HG03060 (cell line): ENCODE results near the gene HDAC11.
"Not testable (repeated sequence)": the region's sequence is repeated elsewhere in the genome, so short reads cannot be mapped to it uniquely, and the experiment has no call there.

Source experiments
- ATAC-seq: cut with Tn5 transposase; IDR thresholded peaks from one replicate; pipeline ENCODE4 v1.9.1; 2021; ENCODE audit warnings: low read depth, moderate number of reproducible peaks; ENCODE audit not compliant: unreplicated experiment

HDAC11 gene

DNA sequence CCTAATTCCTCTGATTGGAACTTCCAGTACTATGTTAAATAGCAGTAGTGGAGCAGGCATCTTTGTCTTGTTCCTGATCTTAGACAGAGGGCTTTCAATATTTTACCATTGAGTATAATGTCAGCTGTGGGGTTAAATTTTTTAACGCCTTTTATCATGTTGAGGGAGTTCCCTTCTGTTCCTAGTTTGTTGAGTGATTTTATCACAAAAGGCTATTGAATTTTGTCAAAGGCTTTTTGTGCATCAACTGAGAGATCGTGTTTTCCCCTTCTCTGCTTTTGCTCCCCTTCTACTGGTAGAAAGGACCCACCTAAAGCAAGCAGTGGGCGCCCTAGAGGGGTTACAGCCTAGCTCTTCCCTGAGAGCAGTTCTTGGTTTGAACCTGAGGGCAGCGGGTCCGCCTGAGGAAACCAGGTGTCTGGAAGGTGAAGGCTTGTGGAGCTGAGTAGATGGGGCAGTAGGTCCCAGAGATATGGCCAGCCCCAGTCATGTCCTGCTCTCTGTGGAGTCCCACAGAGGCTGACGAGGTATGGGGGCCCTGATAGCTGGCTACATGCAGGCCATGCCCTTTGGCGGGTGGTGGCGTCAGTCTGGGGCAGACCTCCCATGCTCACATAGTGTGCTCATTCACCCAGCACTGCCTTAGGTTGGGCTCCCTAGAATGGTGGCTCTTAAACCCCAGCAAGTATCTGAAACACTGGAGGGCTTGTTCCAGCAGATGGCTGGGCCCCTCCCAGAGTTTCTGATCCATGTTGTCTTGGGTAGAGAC, 11.3 kb downstream of the HDAC11 start:
- ATAC-seq = no peak

DNA sequence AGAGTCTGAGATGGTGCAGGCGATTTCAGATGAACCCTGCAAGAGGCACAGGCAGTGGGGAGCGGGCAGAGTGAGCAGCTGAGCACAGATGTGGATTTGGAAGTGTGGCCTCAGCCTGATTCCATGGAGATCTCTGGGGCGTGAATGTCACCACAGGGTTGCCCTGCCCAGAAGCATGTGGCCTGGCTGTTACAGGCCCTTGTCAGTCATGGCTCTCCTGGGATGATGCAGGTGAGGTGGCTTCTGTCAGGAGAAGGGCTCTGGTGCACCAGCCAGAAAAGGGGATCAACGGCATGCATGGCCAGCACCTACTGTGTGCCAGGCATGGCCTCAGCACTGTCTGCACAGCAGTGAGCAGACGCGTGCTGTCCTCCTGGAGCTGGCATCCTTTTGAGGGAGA, 11.9 kb downstream of the HDAC11 start:
- no peak for ATAC-seq

DNA sequence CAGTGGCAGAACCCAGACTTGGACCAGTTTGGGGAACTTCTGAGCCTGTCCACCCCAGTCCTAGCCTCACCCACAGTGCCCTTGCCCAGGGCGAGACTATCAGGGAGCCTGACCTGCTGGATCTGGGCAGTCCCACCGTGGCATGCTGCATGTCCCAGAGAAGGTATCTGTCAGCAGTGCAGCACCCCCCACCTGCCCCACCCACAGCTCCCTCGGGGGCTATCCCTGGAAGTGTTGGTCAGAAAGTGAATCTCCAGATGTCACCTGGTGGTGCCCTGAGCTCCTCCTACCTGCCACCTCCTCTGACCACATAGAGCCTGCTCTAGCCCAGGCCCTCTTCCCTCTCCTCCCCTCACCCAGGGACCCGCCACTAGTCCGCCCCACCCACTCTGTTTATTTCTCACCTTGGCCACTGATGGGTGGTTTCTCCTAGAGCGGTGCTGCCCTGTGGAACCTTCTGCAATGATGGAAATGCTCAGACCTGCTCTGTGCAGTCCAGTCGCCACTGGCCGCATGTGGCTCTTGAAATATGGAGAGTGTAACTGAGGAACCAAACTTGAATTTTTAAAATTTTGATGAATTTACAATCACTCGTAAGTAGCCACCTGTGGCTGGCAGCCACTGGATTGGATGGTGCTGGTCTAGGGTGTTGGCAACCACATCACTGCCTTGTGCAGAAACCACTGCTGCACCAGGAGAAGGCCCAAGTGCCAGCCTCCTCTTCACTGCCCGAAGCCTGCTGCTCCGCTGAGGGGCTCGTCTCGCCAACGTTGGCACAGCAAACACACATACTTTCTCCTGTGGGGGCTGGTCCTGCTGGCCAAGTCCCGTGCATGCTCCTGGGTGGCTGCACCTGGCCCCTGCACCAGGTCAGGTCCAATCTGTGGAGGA, 13.1 kb downstream of the HDAC11 start:
- ATAC-seq = no peak

DNA sequence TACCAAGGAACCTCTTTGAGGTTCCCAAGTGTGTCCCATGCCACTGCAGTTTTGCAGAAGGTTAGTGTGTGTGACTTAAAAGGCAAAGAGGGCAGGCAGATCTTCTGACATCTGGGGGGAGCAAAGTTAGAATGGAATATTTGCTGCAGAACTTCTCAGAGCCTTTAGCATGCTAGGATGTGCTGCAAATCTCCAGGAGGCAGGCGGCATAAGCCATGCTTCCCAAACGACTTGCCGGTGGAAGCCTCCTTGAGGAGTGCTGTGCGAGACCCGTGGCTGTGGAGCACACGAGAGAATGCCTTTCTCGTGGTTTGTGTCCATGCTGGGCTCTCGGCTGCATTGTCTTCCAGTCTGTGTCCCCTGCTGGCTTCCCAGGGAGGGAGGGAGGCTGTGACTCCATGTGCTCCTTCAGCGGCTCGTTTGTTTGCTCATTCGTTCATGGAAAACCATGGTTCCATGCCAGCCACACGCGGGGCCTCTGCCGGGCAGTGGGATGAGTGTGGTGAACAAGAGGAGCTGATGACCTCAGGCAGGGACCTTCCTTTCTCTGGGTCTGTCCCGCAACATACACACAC, 13.8 kb downstream of the HDAC11 start:
- ATAC-seq = no peak

DNA sequence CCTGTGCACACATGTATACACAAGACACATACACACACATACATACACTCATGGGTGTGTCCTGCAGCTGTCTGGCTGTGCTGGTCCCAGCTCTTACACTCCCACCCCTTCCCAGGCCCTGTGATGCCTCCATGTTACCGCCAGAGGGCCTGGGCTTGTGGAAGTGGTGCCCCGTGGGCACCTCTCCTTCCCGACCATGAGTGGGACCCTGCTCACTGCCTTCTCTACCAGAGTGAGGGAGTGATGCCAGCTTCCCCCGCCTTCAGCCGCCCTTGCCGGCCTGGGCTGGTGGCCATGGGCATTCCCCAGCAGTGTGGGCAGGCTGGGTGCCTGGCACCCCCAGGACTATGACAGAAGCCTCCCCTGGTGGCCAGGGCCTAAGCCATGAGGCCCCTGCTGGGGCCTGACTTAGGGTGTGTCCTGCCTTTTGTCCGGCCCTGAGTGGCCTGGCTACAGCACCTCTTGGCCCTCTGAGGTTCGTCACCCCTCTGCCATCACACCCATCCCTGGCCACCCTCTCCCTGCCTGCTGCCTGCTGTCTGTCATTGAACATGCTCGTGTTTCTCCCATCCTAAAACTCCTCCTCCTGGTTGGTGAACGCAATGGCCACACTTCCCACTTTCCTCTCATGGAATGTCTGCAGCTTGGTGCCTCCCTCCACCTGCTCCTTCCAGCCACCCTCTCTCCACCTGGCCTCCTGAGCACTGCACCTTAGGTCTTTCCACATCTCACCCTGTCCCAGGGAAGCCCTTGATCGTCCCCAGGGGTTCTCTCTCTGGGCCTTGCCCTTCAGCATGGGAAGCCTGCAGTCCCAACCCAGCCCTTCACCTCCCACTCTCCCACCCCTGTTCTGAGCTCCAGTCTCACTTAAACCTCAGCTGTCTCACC, 14.6 kb downstream of the HDAC11 start:
- no peak for ATAC-seq

DNA sequence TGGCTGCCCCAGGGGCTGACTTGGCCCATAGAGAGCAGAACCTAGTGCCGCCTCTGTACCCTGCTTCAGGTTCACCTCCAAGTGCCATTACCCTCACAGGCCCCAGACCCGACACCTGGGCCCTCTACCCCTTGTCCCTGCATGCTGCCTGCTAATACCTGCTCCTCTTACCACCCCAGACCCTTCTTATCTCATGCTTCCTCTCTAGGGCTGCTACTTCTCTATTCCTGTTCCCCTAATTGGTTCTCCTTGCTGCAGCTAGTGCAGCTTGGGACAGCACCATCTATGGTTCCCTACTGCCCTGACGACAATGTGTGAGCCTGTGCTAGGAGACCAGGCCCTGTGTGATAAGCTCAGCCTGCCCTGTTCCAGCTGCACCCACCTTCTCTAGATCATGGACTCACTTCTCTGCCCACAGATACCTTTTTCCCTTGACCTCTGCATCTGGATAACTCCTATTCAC, 15.3 kb downstream of the HDAC11 start:
- ATAC-seq = no peak

DNA sequence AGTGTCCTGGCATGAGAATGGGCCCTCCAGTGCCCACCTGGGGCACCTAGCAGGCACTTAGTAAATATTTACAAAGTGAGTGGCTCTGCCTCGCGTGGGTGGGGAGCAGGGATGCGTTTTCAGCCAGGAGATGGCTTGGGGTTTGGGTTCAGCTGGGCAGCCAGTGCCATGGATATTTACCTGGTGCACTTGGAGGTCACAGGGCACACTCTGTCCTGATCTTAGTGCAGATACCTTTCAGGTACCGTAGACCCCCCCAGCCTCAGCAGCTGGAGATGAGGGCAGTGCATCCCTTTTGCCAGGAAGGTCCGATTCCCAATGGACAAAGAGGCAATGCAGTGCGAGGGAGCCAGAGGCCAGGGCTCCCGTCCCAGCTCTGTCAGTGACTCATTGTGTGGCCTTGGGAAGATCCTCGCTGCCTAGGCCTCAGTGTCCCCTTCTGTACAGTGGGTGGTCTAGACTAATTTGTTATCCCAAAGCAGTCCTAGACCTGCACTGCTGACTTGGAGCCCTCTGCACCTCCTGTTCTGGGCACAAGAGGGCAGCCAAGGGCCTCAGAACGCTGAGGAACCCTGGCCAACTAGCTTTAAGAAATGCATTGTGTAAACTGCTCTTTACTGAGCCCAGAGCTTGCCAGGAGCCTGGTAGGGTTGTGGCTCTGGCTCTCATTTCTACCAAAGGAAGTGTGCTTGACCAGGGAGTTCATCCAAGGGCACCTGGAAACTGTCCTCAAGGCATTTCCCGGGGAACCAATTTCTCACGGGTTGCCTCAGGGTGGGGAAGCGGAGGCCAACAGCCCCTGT, 16.0 kb downstream of the HDAC11 start:
- no peak for ATAC-seq

DNA sequence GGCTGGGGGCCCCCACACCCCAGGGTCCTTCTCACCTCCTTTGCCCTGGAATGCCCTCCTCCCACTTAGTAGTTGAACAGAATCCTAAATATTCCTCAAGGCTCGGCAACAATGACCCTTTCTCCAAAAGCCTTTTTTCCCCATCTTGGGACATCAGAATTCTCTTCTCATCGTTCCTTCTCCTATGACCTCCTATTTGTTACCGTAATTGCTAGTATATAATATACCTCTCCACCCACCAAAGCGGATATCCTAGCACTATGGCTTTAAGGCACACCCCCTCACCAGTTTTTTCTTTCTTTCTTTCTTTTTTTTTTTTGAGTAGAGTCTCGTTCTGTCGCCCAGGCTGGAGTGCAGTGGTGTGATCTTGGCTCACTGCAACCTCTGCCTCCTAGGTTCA, 16.8 kb downstream of the HDAC11 start:
- ATAC-seq = no peak

DNA sequence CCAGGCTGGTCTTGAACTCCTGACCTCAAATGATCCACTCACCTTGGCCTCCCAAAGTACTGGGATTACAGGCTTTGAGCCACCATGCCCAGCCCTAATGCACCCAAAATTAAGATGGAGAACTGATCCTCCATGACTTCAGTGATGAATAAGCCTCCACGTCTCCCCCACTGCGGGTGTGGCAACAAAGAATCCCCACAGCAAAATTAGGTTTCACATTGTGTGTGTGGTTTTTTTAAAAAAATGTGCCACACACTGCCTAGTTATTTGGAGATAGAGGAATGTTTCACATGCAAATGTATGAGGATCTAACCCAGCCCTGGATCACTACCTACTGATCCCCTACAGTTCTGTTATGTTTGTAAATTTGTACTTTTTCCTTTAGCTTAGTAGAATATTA, 17.3 kb downstream of the HDAC11 start:
- ATAC-seq = no peak

DNA sequence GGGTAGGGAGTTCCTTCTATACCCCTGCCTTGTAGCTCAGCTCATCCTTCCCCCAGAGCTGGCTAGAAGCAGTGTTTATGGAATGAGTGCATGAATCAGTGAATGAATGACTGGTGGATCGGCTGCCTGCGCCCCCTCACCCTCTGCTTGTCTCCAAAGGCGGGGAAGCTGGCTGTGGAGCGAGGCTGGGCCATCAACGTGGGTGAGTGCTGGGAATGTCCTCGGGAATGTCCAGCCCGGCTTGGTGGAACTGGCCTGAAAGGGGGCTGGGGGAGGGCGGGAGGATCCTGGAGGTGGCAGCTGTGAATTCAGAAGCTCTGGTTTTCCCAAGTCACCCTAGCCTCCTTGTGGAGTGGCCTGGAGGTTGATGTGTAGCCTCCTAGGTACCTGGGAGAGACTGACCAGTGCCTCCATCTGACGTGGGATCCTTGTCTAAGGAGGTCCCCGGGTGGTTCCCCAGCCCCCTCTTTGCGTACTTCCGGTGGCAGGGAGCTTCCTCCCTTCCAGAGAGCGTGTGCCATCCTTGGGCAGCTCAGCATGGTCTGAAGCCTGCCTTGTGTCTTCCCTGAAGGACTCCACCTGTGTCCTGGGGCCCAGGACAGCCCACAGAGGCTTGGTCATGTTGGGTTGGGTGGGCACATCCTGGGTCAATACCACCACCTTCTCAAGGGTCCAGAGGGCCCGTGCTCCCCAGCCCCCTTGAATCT, 18.4 kb downstream of the HDAC11 start:
- no peak for ATAC-seq

DNA sequence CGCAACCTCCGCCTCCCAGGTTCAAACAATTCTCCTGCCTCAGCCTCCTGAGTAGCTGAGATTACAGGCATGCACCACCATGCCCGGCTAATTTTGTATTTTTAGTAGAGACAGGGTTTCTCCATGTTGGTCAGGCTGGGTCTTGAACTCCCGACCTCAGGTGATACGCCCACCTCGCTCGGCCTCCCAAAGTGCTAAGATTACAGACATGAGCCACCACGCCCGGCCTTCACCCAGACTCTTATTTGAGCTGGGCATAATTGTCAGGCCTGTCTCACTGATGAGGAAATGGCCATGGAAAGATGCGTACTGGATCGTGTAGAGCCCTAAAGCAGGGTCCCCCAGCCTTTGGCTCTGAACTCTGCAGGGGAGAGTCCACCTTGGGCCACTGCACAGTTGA, 19.1 kb downstream of the HDAC11 start:
- ATAC-seq = not testable (repeated sequence)

DNA sequence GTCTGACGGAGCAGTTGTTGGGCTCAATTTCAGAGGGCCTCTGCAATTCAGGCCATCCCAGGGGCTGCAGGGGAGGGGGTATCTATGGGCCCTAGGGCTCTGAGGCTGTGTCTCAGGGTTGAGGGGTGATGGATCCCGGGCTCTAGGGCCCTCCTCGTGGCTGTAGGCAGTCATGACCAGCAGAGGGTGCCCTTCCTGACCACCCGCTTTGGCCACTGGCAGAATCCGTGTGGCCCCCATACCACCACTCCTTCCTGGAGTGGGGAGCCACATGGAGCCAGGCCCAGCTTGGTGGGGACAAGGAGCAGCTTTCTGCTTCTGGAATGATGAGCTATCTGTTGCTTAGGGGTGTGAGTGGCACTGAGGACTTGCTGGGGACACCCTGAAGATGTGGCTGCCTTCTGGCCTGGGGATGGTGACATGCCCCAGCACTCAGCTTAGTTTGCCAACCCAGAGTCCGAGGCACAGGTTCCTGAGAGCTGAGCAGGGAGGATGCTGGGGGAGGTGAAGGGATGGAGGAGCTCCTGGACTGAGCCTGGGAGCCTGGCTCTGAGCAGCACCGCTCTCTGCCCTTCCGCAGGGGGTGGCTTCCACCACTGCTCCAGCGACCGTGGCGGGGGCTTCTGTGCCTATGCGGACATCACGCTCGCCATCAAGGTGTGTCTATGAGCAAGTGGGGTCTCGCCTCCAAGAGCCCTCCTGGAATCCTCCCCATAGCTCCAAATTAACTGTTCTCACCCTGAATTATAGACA, 20.2 kb downstream of the HDAC11 start:
- no peak for ATAC-seq

DNA sequence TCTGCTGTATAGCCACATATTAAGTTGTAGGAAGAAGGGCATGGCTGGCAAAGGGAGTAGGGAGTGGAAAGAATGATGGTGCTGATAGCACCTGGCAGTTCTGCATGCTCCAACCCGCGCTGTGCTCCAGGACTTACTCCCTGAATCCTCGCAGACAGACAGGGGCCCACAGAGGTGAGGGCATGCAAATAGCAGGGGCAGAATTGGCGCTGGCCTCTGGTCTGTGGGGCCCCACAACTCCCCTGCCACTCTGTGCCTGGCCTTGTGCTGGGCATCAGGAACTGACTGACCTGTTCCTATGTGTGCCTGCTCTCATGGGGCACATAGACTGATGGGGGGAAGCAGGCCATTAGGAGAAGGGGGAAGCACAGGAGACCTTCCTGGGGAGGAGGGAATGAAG, 20.9 kb downstream of the HDAC11 start:
- ATAC-seq = no peak

DNA sequence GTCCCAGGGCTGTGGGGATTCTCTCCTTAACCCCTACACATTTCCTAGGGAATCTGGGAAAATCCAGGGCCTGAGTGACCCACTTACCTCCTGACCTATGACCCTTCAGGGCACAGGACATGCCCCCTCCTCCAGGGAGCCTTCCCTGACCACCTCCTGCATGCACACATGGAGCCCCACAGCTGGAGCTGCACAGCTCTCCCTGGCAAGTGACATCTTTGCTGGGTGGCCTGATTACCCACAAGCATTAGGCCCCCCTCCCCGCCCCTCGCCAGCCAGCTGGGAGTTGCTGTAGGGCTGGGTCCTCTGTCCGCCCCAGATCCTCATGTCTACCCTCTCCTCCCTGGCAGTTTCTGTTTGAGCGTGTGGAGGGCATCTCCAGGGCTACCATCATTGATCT, 21.4 kb downstream of the HDAC11 start:
- ATAC-seq = no peak

DNA sequence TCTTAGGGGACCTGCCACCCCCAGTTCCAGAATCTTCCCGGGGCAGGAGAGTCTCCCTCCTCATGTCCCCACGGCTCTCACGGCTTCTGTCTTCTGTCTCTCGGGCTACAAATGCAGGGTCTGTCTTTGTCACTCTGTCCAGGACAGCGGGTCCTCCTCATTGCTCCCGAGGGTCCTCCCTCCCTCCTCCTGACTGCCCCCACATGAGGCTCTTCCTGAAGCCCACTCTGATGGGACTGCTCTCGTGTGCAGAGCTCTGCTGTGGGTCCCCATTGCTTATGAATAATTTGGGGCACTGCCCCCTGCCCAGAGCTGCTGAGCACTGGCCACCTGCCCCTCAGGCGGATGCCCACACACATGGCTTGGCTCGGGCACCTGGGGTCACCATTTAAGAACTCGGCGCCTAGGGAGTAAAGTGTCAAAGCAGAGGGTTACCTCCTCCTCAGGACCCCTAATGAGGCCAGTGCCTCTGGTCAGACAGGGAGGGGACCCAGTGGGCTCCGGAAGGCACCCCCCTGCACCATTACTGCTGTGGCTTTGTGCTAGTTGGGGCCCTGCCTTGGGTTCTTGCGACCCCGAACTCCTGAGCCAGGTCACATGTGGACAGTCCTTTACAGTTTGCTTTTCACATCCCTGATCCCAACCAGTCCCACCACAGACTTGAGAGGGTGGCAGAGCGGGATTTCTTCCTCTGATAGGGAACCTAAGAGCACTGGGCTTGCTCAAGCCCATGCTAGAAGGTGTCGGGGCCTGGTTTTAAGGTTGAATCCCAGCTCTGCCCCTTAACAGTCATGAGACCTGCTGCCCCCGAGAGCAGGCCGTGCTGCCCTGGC, 22.1 kb downstream of the HDAC11 start:
- no peak for ATAC-seq

DNA sequence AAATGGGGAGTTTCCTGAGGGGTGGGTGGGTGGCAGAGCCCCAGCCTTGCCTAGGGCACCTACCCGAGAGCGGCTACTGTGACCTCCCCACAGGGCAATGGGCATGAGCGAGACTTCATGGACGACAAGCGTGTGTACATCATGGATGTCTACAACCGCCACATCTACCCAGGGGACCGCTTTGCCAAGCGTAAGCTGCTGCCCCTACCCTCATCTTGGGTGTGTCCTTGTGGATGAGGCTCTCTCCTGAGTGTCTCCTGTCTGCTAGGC, 22.6 kb downstream of the HDAC11 start:
- no peak for ATAC-seq

DNA sequence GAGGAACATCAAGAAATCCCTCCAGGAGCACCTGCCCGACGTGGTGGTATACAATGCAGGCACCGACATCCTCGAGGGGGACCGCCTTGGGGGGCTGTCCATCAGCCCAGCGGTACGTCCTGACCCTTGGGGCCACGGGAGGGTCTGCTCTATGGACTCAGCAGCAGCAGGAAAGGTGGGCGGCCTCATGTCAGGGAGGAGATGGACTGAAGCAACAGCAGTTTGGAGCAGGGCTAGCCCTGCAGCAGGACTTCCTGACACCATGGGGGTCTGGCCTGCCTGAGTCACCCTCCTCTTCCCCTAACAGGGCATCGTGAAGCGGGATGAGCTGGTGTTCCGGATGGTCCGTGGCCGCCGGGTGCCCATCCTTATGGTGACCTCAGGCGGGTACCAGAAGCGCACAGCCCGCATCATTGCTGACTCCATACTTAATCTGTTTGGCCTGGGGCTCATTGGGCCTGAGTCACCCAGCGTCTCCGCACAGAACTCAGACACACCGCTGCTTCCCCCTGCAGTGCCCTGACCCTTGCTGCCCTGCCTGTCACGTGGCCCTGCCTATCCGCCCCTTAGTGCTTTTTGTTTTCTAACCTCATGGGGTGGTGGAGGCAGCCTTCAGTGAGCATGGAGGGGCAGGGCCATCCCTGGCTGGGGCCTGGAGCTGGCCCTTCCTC, 24.2 kb downstream of the HDAC11 start:
- ATAC-seq = no peak
